HepG2 (cell line): ENCODE measurements around the gene TBL2. TPM values are rescaled to one million over a fixed set of nuclear protein-coding genes. Genes with fewer than 3 reads are reported as not detected.

Experiments
- ATF2 ChIP-seq: sonication (generic); formaldehyde crosslinking; IDR thresholded peaks from 2 replicates; pipeline ENCODE4 v1.4.0; 2020; ENCODE audit warnings: missing genetic modification reagents
- ATF6 ChIP-seq: sonication (generic); formaldehyde crosslinking; conservative IDR thresholded peaks from 2 replicates; pipeline ENCODE4 v1.4.0; 2020; ENCODE audit warnings: missing genetic modification reagents
- CREBL2 ChIP-seq: sonication (generic); formaldehyde crosslinking; IDR thresholded peaks from 2 replicates; pipeline ENCODE4 v1.8.1; 2023; ENCODE audit warnings: missing genetic modification reagents, mild to moderate bottlenecking, borderline replicate concordance
- IKZF4 ChIP-seq: sonication (generic); formaldehyde crosslinking; IDR thresholded peaks from 2 replicates; pipeline ENCODE4 v1.5.1; 2020; ENCODE audit warnings: borderline replicate concordance, mild to moderate bottlenecking, low read depth, missing genetic modification reagents; ENCODE audit errors: not compliant biosample characterization
- PAF1 ChIP-seq: IDR thresholded peaks from 2 replicates; pipeline ENCODE4 v1.6.1; 2016; ENCODE audit warnings: missing genetic modification reagents, missing compliant biosample characterization
- RFXANK ChIP-seq: IDR thresholded peaks from 2 replicates; pipeline ENCODE4 v1.6.1; 2016
- SMAD9 ChIP-seq: sonication (generic); formaldehyde crosslinking; IDR thresholded peaks from 2 replicates; pipeline ENCODE4 v1.5.1; 2020; ENCODE audit warnings: mild to moderate bottlenecking, missing genetic modification reagents
- ZBTB40 ChIP-seq, 2 experiments: fragments of 450-650 bp in 1 of 2; sonication (generic) in 1 of 2; formaldehyde crosslinking in 1 of 2; IDR thresholded peaks; 2 replicates each; pipeline versions ENCODE4 v1.6.1 to v1.8.0; 2016 to 2022; ENCODE audit warnings: antibody characterized with exemption in 1 of 2, mild to moderate bottlenecking in 1 of 2, missing genetic modification reagents in 1 of 2
- ZNF772 ChIP-seq: sonication (generic); formaldehyde crosslinking; IDR thresholded peaks from 2 replicates; pipeline ENCODE4 v1.5.0; 2020; ENCODE audit warnings: mild to moderate bottlenecking, missing genetic modification reagents
- ZNF782 ChIP-seq: sonication (generic); formaldehyde crosslinking; IDR thresholded peaks from 2 replicates; pipeline ENCODE4 v1.4.0; 2020; ENCODE audit warnings: missing genetic modification reagents, mild to moderate bottlenecking, borderline replicate concordance
- polyA plus RNA-seq, 8 experiments: library from polyadenylated mRNA; depleted of rRNA in 3 of 8; stranded (reverse) in 7 of 8; unstranded in 1 of 8; fragments of >200 nt; fragmentation: Illumina TruSeq in 4 of 8; extraction: Trizol in 4 of 8; gene quantifications; 2 replicates each; pipeline versions ENCODE4 v1.2.1 to v1.2.3, GENCODE V29; 2011 to 2016; ENCODE audit warnings: low read depth in 4 of 8, missing spikeins in 1 of 8, mixed read lengths in 1 of 8; ENCODE audit not compliant: insufficient read depth in 1 of 8
- total RNA-seq, 5 experiments: library from RNA; depleted of rRNA; stranded (reverse); fragments of >200 nt; fragmentation: Illumina TruSeq; extraction: Trizol; gene quantifications; 2 replicates each; pipeline ENCODE4 v1.2.3, GENCODE V29; 2016; ENCODE audit warnings: low read depth in 1 of 5
- TF ChIP-seq, protein P1 (sequence below): sonication (generic); formaldehyde crosslinking; IDR thresholded peaks from 2 replicates; pipeline ENCODE4 v1.8.0; 2022; ENCODE audit warnings: mild to moderate bottlenecking, missing genetic modification reagents, borderline replicate concordance

Gene TBL2
- total and polyA plus RNA-seq, 2 of the 13 experiments (the other 11 are each of a cell fraction or from before 2014, with no cell fraction given), result 43.4 to 47.2 TPM

DNA sequence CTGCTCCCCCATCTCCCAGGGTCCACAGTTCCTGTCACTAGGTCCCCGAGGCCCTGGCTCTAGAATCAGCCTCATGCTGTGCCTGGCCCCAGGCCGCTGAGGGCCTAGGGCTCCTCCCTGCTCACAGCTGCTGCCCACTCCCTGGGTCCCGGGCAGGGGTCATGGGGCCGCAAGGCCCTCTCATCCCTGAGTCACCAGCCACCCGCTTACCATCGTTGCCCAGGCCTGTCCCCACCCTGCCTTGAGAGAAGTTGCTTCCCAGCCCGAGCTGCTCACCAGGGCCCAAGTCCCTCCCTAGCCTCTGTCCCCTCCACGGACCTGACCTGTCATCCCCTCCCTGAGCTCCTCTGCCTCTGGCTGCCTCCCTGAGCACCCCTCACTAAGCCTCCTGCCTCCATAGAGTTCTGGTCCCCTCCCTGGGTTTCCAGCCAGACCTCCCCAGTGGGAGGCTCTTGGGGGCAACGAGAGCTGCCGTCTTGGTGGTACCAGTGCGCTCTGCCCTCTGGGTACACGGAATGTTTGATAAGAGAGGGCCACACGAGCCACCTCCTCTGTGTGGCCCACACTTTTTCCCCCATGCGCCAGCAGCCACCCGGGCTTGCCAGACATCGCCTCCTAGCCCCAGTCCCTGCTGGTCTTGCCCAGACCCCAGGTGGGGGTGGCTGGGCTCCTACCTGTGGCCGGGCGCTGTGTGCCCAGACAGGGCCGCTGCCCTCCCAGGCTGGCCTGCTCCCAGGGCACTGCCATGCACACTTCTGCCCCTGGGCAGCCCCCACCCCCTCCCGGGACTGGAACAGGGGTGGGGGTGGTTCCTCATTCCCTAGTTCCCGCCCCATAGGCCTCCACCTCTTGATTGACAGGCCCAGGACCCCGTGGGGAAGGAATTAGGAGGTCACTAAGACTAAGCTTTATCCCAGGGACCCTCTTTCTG is 24.6 kb upstream of the TBL2 start (continued):
- TF ChIP-seq SMAD9 (CRISPR knock-in tag) (no peak), RFXANK (no peak), PAF1 (CRISPR knock-in tag) (peak; percentile 98), ATF6 (CRISPR knock-in tag) (no peak), ZNF782 (CRISPR knock-in tag) (0 out of 2 replicates have a peak, but pooled peaks have one; percentile 28), IKZF4 (CRISPR knock-in tag) (peak; percentile 49), CREBL2 (no peak), ZNF772 (CRISPR knock-in tag) (0 out of 2 replicates have a peak, but pooled peaks have one; percentile 56), ZBTB40 (IDR thresholded peaks at IDR 0.05) (no peak), ZBTB40 (CRISPR knock-in tag; IDR thresholded peaks at IDR 0.05) (no peak), ATF2 (0 out of 2 replicates have a peak, but pooled peaks have one; percentile 35)
- TF ChIP-seq, protein P1, sequence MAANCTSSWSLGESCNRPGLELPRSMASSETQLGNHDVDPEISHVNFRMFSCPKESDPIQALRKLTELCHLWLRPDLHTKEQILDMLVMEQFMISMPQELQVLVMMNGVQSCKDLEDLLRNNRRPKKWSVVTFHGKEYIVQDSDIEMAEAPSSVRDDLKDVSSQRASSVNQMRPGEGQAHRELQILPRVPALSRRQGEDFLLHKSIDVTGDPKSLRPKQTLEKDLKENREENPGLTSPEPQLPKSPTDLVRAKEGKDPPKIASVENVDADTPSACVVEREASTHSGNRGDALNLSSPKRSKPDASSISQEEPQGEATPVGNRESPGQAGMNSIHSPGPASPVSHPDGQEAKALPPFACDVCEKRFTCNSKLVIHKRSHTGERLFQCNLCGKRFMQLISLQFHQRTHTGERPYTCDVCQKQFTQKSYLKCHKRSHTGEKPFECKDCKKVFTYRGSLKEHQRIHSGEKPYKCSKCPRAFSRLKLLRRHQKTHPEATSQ (CRISPR knock-in tag), result no peak
